HFFc6 (cell line): Measurements from ENCODE around the gene KRTAP5-4. TPM values are rescaled to one million over a fixed set of nuclear protein-coding genes. Genes with fewer than 3 reads are reported as not detected.

Experiments used
- DNase-seq: peaks from one replicate; pipeline ENCODE4 v3.0.0-alpha.2; 2018
- H3K27ac Mint-ChIP-seq: 2 replicates; pipeline ENCODE4 v1.8.0; 2020; ENCODE audit warnings: mild to moderate bottlenecking, mixed read lengths
- H3K27me3 Mint-ChIP-seq: 2 replicates; pipeline ENCODE4 v1.8.0; 2021; ENCODE audit warnings: mild to moderate bottlenecking, moderate library complexity, mixed read lengths; ENCODE audit not compliant: insufficient read depth
- H3K36me3 Mint-ChIP-seq: 2 replicates; pipeline ENCODE4 v1.8.0; 2021; ENCODE audit warnings: low read depth, mixed read lengths
- H3K4me1 Mint-ChIP-seq: 2 replicates; pipeline ENCODE4 v1.8.0; 2020; ENCODE audit warnings: low read depth, mixed read lengths
- H3K4me3 Mint-ChIP-seq: 2 replicates; pipeline ENCODE4 v1.8.0; 2020; ENCODE audit warnings: mild to moderate bottlenecking, moderate library complexity, mixed read lengths
- H3K9me3 Mint-ChIP-seq: 2 replicates; pipeline ENCODE4 v1.8.0; 2020; ENCODE audit warnings: mild to moderate bottlenecking, mixed read lengths
- CTCF ChIP-seq: fragments of 200-600 bp; sonication (generic); IDR thresholded peaks from 2 replicates; pipeline ENCODE4 v1.5.0; 2021; ENCODE audit warnings: antibody characterized with exemption, mild to moderate bottlenecking
- total RNA-seq, 6 experiments: library from RNA; stranded (reverse); fragmentation: NEBNext Ultra II Directional; extraction: Animal tissue kit (Norgen Biotek cat#: 25700); gene quantifications; 2 replicates in 1 of 6; 3 replicates in 5 of 6; pipeline ENCODE4 v1.2.3, GENCODE V29; 2021

The KRTAP5-4 gene
- total RNA-seq, 6 experiments from 2014 or later = not detected

GRCh38 chr11:1645357-1645821 lies 23.5 kb upstream of the KRTAP5-4 start:
- Mint-ChIP-seq H3K4me1 (no peaks in the 10 kb centered on the region), H3K27ac (no peak overlapping the region), H3K36me3 (no peaks in the 10 kb centered on the region), H3K9me3 (no peaks in the 10 kb centered on the region), H3K4me3 (no peak overlapping the region), H3K27me3 (peaks cover 23% of the 10 kb centered on the region)
- DNase-seq = no peak
- no peak for TF ChIP-seq CTCF

- peaks cover 28% of the 10 kb centered on the region for H3K27me3 Mint-ChIP-seq
- no peaks in the 10 kb centered on the region for H3K9me3 Mint-ChIP-seq
- H3K27ac Mint-ChIP-seq = no peak overlapping the region
- no peak for DNase-seq
- no peaks in the 10 kb centered on the region for H3K4me1 Mint-ChIP-seq
- H3K4me3 Mint-ChIP-seq = no peak overlapping the region
- no peak for TF ChIP-seq CTCF
- H3K36me3 Mint-ChIP-seq = no peaks in the 10 kb centered on the region
These were observed 22.8 kb upstream of the KRTAP5-4 start for GRCh38 chr11:1644601-1645356.

- Mint-ChIP-seq H3K4me3 (no peak overlapping the region), H3K4me1 (no peaks in the 10 kb centered on the region), H3K9me3 (no peaks in the 10 kb centered on the region), H3K36me3 (no peaks in the 10 kb centered on the region), H3K27me3 (peaks cover 36% of the 10 kb centered on the region), H3K27ac (no peak overlapping the region)
- no peak for DNase-seq
- no peak for TF ChIP-seq CTCF
These were observed 21.3 kb upstream of the KRTAP5-4 start for GRCh38 chr11:1643146-1643690.

GRCh38 chr11:1642288-1643145 lies 20.6 kb upstream of the KRTAP5-4 start:
- H3K4me1 Mint-ChIP-seq = no peaks in the 10 kb centered on the region
- H3K27me3 Mint-ChIP-seq = peaks cover 33% of the 10 kb centered on the region
- no peak for TF ChIP-seq CTCF
- H3K9me3 Mint-ChIP-seq = no peaks in the 10 kb centered on the region
- no peak overlapping the region for H3K27ac Mint-ChIP-seq
- H3K36me3 Mint-ChIP-seq = no peaks in the 10 kb centered on the region
- no peak for DNase-seq
- no peak overlapping the region for H3K4me3 Mint-ChIP-seq

- Mint-ChIP-seq H3K36me3 (no peaks in the 10 kb centered on the region), H3K9me3 (no peaks in the 10 kb centered on the region), H3K27me3 (peaks cover 32% of the 10 kb centered on the region), H3K4me3 (no peak overlapping the region), H3K27ac (no peak overlapping the region), H3K4me1 (no peaks in the 10 kb centered on the region)
- no peak for DNase-seq
- no peak for TF ChIP-seq CTCF
These were observed 19.2 kb upstream of the KRTAP5-4 start for GRCh38 chr11:1641096-1641495.
